ENCODE measurements around the gene RIPOR3.
"Not testable (repeated sequence)": the region's sequence is repeated elsewhere in the genome, so short reads cannot be mapped to it uniquely, and the experiment has no call there.

RIPOR3 gene

DNA sequence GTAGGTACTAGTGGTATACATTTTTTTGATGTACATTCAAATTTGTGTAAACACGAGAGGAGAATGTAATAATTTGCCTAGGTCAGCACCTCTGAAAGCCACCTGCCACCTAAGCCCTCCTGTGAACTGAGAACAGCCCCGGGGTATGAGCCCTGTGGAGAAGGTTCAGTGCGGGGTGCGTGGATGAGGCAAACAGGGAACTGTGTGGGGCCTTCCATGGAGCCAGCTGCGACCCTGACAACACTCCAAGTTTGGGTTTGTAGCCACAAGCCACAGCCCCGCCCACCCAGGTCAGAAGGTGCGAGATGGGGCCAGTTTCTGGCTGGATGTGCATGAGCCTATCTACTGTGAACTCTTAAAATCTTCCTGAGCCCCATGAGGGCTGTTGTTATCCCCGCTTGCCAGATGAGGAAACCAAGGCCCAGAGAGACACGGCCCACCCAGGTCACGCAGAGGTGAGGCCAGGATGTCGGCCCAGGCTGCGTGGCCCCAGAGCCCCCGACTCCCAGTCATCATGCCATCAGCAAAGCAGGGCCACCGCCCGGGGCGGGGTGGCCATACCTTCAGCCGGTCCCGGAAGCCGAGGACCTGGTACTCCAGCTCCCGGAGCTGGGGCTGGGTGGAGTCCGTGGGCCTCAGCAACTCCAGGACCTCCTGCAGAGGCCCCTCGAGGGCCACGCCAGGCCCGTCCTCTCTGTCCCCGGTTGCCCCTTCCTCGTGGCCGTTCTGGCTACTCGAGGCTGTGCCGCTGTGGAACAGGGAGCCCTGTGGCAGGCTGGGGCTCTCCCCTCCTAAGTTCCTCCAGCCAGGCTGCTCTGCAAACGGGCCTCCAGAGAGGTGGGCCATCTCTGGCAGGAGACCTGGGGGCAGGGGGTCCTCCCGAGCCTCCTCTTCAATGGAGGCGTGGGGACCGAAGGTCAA is 89.6 kb downstream of the RIPOR3 start:
- DNase-seq, result no peak

DNA sequence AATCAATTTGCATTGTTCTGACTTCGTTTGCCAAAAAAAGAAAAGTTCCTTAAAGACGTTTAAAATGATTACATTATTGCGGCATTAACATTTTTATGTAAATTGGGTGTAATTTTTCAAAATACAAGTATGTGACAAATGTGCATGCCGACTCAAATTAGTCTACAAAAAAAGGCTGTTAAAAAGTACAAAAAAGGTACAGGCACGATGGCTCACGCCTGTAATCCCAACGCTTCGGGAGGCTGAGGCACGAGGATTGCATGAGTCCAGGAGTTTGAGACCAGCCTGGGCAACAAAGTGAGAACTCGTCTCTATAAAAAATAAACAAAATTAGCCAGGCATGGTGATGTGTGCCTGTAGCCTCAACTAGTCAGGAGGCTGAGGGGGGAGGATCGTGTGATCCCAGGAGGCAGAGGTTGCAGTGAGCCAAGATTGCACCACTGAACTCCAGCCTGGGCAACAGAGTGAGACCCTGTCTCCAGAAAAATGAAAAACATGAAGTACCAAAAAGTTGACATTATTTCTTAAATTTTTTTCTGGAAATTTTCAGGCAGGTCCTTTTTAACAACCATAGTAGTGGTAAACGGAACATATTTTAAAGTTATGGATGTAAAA is 91.0 kb downstream of the RIPOR3 start:
- no peak for DNase-seq

DNA sequence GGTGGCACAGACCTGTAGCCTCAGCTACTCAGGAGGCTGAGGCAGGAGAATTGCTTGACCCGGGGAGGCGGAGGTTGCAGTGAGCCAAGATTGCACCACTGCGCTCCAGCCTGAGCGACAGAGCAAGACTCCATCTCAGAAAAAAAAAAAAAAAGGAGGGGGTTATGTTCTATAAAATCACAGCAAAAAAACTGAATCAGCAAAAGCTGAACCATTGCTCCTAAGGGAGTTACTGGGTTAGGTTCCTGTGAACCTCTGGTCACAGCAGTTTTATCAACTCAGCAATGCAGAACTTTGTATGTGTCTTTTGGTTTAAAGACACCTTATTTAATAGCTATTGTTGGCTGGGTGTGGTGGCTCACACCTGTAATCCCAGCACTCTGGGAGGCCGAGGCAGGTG is 92.6 kb downstream of the RIPOR3 start:
- not testable (repeated sequence) for DNase-seq

DNA sequence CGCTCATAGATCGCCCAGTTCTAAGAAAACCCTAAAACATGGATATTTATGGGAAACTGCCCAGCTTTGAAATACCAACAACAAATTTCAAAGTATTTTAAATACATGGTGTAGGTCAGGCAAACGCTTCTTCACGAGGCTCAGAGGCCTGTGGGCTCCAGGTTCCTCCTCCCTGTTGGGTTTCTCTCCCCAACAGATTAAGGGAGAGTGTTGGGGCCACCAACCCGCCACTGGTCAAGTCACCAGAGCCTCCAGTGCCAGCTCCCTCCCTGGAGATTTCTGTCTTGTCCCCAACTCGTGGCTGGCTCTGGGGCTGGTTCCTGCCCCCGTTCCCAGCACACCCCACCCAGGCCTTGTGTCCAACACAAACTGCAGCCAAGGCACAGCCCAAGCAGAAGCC is 93.3 kb downstream of the RIPOR3 start:
- DNase-seq, result no peak

DNA sequence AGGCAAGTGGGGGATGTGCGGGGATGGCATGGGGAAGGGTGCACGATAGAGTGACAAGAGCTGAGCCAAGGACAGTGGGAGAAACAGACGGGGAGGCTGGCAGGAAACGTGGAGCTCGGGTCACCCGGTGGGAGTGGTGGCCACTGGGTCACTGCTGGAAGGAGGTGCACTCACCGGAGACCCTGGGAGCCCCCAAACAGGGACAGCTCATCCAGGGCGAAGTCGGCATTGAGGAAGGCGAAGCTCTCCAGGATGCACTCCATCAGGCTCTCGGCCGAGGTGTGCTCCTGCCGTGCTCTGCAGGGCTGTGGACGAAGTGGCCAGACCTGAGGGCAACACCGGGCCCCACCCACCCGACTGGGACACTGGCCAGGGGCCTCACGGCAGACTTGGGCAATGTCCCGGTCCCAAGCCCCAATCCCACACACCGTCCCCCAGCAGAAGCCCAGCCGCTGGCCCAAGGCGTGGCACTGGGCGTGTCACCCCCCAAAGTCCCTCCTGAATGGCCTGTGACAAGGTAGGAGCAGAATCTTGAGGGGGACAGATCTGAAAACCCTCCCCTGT is 93.9 kb downstream of the RIPOR3 start:
- no peak for DNase-seq

DNA sequence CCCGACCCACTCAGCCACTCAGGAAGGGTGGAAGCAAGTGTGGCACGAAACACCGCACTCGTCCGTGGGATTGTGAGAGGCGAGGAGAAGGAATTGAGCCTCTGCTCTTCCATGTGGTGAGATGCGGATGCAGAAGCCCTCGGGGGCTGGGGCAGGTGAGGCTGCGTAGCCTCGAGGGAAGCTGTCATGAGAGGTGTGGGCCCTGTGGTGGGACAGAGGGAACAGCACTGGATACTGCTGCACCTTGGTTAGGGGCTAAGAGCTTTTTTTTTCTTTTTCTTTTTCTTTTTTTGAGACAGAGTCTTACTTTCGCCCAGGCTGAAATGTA is 94.7 kb downstream of the RIPOR3 start:
- DNase-seq, result no peak

DNA sequence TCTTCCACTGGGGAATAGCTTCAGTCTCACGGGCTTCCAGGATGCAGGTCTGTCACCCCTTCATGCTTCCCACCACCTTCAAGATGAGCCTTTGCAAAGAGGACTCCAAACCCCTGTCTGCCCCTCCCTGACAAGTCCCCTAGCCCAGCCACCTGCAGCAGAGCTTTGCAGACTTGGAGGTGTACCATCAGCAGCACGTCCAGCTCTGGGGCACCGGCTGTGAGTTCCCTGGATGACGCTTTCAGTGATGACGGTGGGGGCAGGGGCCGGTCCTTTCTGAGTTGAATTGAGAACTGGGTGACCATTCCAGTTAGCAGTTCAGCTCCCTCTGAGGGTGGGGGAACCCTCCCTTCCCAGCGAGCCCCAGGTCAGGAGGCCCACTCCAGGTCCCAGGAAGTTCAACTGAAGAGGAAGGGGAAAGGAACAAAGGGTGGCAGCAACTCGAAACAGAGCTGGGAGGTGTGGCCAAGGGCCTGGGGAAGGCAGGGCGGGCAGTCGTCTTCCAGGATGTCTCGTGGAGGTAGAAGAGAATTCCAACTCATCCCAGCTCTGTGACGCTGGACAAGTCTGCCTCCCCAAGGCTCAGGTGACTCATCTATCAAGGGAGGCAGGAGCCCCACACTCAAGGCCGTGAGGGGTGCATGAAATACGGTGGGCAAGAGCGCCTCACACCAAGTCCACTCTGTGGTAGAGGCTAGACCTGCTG is 95.2 kb downstream of the RIPOR3 start:
- DNase-seq, result no peak

DNA sequence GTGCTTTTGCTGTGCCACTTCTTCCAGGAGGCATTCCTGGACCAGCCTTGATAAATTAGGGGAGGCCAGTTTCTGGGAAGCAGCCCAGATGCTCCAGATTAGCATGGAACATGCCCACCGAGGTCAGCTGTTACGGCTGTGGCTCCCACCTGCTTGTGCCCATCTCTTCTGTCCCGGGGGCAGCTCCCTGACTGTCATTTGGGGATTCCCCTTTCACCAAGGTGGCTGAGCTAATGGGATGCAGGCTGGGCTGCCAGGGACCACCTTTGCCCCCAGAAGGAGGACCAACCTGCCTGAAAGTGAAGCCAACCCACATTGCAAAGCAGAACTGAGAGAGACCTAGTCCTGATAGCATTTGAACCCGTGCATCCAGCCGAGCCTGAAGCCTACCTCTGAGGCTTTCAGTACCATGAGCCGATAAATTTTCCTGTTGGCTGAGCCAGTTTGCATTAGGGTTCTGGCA is 95.9 kb downstream of the RIPOR3 start:
- DNase-seq, result no peak

DNA sequence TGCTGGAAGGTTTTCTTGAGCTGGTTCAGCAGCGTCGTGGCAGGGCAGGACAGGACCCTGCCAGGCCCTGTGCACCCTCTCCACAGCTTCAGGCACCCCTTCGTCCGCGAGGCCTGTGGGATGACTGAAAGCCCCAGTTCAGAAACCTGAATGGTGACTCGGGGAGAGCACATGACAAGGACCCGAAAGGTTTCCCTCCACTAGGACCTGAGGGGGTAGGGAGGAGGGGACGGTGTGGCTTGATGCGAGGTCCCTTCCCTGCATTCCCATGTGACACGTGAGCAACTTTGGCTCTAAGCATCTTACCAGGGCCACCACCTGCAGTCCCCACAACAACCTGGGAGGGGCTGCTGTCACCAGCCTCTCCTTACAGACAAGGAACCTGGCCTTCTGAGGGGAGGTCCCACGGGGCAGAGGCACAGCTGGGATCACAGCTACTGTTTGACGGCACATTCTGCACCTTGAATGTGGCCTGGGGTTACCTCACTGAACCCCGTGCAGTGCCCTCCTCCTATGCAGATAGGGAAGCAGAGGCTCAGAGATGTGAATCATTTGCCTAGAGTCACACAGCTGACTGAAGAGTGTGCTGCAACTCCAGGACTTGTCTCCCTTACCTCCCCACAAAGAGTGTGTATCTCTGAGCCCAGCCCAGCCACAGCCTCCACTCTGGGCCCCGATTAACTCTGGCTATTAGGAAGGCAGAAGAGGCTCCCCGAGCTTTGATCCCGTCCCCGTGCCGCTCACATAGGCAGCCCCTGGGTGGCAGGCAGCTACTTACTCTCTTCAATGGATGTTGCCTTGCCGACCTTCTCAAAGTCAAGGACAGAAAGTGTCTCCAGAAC is 96.5 kb downstream of the RIPOR3 start:
- DNase-seq, result no peak

DNA sequence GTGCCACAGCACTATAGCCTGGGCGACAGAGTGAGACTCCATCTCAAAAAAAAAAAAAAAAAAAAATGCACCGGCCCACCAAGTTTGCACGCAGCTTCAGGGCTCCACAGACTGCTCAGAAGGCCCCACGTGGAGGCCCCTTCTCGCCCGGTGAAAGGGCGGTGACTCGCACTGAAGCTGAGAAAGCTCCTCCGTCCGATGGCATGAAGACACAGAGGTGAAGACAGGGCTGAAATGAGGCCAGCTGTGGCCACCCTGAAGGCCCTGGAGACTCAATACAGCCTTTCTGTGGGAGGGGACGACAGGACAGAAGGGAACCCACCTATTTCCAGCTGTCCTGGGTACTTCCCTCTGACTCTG is 97.1 kb downstream of the RIPOR3 start:
- no peak for DNase-seq

DNA sequence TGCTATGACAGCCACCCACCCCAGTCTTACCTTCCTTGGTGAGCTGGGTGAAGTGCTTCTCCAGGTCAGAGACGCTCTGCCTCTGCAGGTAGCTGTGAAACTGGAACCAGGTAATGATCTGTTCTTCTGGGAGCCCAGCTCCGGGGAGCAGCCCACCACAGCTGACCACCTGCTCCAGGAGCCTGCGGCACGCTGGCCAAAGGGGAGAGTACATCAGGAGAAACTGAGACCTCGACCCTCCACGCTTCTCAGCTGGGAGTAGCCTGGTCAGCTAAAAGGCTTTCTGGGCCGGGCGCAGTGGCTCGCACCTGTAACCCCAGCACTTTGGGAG is 98.4 kb downstream of the RIPOR3 start:
- DNase-seq, result no peak

DNA sequence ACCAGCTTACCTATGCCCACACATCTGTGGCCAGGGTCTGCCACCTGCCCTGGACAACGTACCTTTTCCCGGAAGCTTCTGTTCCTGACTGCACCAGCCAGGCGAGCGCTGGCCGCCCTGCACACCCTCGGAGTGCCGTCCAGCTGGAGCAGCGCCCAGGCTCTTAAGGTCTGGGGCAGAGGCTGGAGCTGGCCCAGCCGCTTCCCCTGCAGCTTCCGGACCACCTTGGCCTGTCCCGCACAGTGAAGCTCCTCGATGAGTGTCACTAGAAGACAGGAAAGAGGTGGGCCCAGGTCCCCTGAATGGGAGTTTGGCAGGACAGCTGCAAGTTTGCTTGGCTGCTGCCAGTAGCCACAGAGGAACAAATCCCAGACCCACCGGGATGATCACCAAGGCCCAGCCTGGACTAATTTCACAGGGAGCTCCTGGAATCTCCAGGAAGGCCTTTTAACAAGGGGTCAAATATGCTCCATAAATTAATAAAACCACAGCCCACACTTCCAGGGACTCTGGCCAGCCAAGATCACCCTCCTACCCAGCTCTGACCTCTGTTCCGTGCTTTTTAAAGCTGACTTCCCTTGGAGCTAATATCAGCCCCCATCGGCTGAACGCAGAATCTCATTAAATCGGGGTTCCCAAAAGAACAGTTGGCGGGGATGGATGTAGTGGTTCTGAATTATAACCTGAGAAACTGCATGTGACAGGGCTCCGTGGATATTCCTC is 98.9 kb downstream of the RIPOR3 start:
- DNase-seq, result no peak

DNA sequence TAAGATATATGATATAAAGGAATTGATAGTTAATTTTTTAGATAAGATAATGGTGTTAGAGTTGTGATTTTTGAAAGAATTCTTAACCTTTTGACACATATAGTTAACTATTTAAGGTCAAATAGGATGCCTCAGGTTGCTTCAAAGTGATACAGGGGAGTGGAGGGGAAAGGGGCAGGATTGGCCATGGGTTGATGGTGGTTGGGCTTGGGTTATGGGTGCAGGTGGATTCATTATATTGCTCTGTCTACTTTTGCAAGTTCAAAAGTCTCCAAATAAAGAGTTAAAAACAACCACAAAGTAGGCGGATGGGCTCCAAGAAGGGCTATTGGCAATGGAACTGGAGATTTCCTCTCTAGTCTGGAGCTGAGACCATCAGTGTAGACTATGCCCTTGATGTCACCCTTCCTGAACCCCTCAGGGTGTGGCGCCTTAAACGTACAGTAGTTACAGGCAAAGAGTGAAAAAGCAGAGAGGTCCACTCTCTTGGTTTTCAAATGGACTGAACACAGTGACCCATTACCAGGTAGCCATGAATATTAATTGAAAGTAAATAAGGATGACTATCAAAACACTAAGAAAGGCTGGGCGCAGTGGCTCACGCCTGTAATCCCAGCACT is 100.0 kb downstream of the RIPOR3 start:
- DNase-seq, result no peak

DNA sequence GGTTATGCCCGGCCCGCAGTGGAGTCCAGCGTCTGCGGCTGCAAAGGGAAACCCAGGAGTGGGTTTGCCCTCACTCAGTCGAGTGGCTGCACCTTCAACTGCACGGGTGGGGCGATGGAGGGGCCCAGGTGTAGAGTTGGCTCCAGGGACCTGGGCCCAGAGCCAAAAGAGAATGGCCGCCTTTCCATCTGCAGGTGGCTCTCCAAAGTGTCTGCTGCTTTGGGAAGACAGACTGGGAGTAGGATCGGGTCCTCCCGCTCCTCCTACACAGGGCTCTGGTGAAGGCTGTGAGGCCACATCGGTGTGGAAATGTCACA is 101.0 kb downstream of the RIPOR3 start:
- no peak for DNase-seq

DNA sequence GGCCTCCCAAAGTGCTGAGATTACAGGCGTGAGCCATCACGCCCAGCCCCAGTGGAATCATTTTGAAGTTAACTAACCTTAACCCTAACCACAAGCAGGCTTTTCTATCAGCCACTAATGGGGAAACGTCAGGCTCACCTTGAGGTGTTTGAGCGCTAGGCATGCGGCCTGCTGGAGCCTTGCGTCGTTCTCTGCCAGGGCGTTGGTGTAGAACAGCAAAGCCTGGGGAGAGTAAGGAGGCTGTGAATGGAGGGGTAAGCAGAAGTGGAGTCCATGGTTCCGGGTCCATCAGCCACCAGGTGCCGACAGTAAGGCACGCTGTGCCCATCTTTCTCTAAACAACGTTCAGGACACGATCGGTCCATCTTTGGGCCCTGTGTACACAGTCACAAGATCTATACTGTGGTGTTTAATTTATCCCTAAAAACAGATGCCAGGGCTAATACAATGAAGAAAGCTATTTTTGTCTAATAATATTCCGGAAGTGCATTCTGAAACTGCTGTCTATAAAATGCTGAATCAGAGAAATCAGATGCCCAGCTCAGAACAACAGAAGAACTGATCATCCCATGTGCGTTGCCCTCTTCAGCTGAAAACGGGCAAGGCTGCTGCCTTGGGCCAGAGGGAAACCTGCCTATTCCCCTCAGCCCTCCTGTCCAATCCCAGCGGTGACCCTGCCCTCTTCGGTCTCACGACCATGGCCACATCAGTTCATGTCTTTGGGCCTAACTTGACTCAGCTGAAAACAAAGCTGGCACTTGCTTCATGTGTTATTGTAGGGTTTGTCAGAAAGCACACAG is 101.6 kb downstream of the RIPOR3 start:
- DNase-seq, result no peak

DNA sequence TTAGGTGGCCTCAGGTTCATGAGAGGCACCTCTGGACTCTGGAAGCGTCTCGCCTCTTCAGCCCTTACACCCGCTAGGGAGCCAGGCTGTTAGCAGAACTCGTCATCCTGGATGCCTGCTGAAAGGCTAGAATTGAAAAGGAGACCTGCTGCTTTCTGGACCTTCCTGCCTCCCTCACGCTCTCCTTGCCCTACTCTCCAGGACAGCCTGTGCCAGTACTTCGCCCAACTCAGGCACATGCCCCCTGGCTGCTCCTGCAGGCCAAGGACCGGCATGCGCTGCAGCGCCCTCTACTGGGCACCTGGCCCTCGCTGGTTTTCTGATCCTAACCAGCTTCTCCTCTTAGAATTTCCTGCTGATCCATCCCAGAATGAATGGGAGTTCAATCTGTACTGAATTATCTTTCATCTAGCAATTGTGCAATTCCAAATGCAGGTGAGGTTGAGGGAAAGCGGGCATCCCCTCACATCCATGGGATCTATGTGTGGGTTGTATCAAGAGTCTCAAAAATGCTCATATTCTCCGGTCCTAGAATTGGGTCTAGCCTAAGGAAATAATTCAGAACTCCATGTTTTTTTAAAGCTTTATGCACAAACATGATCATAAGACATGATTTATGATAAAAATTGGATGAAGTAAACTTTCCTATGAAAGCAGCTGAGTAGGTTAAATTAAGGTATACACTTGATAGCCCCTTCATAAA is 103.2 kb downstream of the RIPOR3 start:
- DNase-seq, result peak; percentile 51

DNA sequence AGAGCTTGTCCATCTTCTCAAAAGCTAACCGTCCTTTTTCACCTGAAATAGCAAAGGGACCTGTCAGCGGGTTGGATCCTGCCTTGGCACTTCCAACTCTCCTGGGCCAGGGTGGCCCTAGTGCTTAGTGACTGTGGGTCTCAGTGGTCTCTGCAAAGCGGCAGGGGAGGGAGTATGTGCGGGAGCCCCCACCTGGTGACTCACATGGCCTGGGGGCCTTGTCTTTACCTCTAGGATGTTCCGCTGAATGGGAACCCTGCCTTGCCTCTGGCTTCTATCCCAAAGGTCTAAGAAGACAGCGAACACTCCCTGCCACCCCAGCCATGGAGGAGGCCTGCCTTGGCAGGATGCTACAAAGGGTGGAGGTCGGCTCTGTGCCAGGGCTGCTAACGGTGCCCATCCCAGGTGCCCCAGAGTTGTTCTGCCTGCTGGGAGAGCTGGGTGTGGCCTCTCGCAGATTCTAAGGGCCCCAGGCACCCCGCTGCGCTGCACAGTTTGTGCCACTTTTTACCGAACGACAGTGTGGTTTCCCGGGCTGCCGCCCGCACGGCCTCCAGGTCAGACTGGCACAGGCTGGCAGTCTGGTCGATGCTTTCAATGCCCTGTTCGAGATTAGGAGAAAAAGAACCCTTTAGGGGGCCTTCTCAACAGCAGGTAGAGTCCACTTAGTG is 103.9 kb downstream of the RIPOR3 start:
- no peak for DNase-seq

DNA sequence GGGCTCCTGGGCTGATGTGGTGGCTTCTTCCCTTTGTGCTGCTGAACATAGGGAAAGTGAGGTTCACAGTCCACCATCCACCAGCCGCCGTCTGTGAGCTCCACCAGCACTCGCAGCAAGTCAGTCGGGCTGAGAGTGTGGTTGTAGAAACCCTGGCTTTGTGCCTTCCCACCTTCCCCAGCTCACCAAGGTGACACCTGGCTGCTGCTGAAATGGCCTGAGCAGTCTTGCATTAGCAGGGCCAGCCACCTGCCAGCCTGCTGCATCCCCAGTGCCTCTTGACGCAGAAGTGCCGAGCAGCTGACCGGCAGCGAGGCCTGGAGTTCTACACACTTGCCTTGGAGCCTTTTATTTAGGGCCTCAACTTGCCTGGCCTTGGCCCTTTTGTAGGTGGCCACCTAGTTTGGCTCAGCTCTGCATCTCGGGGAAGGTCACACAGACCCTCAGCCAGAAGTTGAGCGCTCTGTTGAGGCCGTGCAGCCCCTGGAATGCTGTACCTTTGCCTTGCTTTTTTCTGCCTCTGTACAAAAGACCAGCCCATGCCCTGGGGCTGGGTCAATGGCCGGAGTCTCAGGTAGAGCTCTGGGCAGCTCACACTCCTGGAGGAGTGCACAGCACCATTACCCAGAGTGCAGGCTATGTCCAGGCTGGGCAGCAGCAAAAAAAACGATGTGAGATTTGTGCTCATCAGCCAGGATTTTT is 104.7 kb downstream of the RIPOR3 start:
- DNase-seq, result no peak

DNA sequence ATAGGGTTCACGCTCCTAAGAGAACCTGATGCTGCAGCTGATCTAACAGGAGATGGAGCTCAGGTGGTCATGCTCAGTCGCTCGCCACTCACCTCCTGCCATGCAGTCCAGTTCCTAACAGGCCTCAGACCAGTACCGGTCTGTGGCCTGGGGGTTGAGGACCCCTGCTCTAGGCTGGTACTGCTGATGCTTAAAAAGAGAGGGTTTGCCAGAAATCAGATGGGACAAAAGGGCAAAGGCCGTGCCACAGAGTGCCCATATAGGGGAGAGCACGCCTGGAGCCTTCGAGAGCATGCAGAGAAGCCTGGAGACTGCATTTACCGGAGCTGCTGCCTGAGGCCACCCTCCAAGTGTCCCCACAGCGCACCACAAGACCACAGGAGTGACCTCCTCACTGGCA is 105.7 kb downstream of the RIPOR3 start:
- DNase-seq, result no peak
